Measurements from ENCODE around the gene CADM1. TPM values are rescaled to one million over a fixed set of nuclear protein-coding genes. Genes with fewer than 3 reads are reported as not detected.

Gene CADM1
- total and polyA plus RNA-seq, 2 donors: 14.9 to 76.0 TPM

DNA sequence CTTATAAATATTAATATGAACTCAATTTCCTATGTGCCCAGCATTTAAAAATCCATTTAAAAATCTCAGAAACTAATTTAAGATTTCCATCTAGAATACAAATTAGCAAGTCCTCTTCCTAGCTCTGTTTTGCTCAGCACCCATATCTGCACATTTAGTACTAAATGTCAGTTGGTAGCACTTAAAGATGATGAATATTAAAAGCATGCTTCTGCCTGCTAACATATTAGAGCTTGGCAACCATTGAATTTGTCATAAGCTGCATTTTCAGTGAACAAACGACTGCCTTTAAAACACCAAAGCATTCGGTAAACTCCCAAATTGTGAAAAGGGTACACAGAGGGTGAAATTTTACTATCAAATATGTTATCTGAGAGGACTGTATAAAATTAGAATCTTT lies 177.7 kb downstream of the CADM1 start:
- 88% methylated on average over 2 of the region's 2 CpGs for WGBS

DNA sequence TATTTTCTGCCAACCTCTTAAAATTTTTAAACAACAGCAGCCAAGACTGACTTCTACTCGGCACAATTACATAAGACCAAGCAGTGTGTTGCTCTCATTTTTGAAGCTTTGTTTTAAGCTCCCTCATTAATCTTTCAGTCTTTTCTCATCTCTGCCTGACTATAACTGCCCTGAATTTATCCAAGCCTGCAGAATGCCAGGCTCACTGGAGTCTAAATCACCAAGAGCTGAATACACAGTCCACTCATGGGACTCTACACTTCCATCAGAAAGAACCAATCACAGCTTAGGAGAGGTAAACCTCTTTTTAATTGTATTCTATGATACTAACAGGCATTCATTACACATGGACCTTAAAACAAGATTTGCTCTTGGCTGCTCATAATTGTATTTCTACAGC lies 178.7 kb downstream of the CADM1 start:
- DNase-seq (ENCODE audit: extremely low spot score): no peak
- WGBS: 33% methylated on average over 1 of the region's 1 CpG
- Histone ChIP-seq H3K36me3 (ENCODE audit: insufficient read depth) (no peaks in the 10 kb centered on the region), H3K27ac (ENCODE audit: low read depth) (no peak overlapping the region), H3K4me1 (ENCODE audit: insufficient read depth) (no peaks in the 10 kb centered on the region), H3K4me3 (ENCODE audit: low read depth, low read length) (no peak overlapping the region)

More for the DNA sequence above, 177.7 kb downstream of the CADM1 start:
- Histone ChIP-seq H3K4me3 (ENCODE audit: low read depth, low read length) (no peak overlapping the region), H3K4me1 (ENCODE audit: insufficient read depth) (no peaks in the 10 kb centered on the region), H3K36me3 (ENCODE audit: insufficient read depth) (no peaks in the 10 kb centered on the region), H3K27ac (ENCODE audit: low read depth) (no peak overlapping the region)
- DNase-seq (ENCODE audit: extremely low spot score): no peak

DNA sequence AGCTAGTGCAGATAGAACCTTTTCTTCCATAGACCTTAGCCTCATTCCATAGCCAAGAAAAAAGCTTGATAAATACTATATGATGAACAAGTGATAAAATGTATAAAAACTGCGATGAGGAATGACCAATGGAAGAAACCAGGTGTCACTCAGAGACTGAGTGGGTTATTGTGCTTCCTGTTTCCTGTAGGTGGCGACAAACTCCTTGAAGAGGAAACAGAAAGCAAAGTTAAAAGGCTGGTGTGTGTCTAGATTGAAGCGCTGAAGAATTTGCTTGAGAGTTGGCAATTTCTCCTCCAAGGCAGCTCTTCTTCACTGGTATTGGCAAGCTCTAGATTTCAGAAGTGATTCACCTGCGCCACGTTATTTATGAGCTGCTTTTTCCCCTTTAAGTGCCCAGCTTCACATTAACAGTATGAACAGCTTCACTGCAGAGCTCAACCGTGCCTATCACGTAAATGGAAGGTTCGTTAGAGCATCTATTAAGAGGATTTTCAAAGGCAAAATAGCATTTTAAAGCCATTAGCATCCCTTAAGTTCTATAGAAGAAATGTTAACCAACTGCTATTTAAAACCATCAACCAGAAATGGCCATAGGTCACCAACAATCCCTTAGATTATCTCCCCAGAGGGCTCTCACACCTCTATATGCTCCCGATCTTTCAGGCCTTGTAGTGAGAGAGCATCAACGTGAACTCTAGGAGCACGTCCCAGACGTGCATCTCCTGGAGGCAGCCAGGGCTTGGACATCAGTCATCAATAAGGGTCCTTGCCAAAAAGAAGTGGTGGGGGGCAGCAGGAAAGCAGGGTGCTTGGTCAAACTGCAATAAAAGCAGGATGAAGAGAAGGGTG lies 179.4 kb downstream of the CADM1 start:
- Histone ChIP-seq H3K4me1 (ENCODE audit: insufficient read depth) (no peaks in the 10 kb centered on the region), H3K4me3 (ENCODE audit: low read depth, low read length) (no peak overlapping the region), H3K36me3 (ENCODE audit: insufficient read depth) (no peaks in the 10 kb centered on the region), H3K27ac (ENCODE audit: low read depth) (no peak overlapping the region)
- WGBS: 52% methylated on average over 12 of the region's 12 CpGs
- DNase-seq (ENCODE audit: extremely low spot score): peak; percentile 25

DNA sequence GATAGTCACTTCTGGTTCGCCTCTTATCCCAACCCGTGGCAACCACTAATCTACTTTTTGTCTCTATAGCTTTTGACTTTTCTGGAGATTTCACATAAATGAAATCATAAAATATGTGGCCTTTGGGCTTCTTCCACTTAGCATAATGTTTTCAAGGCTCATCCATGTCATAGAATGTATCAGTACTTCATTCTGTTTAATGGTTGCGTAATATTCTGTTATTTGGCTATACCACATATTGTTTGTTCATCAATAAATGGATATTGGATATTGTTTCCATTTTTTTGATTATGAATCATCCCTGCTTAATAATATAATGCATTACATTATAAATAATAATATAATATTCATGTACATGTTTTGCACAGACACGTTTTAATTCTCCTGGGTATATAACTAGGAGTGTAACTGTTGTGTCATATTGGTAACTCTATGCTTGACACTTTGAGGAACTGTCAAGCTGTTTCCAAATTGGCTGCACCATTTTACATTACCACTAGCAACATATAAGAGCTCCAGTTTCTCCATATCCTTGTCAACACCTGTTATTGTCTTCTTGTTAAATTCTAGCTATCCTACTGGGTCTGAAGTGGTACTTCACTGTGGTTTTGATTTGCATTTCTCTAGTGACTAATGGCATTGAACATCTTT lies 181.5 kb downstream of the CADM1 start:
- Histone ChIP-seq H3K36me3 (ENCODE audit: insufficient read depth) (no peaks in the 10 kb centered on the region), H3K4me3 (ENCODE audit: low read depth, low read length) (no peak overlapping the region), H3K4me1 (ENCODE audit: insufficient read depth) (no peaks in the 10 kb centered on the region), H3K27ac (ENCODE audit: low read depth) (no peak overlapping the region)
- 94% methylated on average over 4 of the region's 4 CpGs for WGBS
- no peak for DNase-seq (ENCODE audit: extremely low spot score)

DNA sequence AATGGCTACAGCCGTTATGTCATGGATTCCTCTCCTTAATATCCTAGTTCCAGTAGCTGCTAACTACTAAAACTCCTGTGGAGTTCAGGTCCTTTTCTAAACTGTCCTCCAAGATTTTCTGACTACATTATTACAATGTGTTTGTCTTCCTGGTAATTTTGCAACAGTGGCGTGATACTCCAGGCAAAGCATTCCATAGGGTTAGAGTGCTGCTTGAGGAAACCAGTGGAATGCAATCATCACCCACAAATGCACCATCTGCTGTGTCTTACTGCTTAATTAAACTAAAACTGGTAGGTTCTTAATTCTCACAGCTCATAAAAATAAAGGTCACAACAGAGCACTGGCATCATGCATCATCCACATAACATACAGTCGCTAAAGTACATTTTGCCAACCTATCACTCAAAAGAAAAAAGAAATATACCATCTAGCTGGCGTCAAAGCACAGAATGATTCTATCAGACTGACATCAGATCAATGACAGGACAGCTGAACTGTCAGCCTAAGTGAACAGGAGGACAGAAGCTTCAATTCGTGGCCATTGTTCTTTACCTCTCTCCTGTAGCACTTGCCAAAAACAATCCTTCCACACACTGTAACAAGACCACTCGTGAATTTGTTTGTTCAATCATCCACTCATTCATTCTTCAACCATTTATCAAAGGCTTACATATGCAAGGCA lies 182.5 kb downstream of the CADM1 start:
- DNase-seq (ENCODE audit: extremely low spot score): no peak
- Histone ChIP-seq H3K27ac (ENCODE audit: low read depth) (no peak overlapping the region), H3K36me3 (ENCODE audit: insufficient read depth) (no peaks in the 10 kb centered on the region), H3K4me1 (ENCODE audit: insufficient read depth) (no peaks in the 10 kb centered on the region), H3K4me3 (ENCODE audit: low read depth, low read length) (no peak overlapping the region)
- WGBS: 91% methylated on average over 6 of the region's 6 CpGs

DNA sequence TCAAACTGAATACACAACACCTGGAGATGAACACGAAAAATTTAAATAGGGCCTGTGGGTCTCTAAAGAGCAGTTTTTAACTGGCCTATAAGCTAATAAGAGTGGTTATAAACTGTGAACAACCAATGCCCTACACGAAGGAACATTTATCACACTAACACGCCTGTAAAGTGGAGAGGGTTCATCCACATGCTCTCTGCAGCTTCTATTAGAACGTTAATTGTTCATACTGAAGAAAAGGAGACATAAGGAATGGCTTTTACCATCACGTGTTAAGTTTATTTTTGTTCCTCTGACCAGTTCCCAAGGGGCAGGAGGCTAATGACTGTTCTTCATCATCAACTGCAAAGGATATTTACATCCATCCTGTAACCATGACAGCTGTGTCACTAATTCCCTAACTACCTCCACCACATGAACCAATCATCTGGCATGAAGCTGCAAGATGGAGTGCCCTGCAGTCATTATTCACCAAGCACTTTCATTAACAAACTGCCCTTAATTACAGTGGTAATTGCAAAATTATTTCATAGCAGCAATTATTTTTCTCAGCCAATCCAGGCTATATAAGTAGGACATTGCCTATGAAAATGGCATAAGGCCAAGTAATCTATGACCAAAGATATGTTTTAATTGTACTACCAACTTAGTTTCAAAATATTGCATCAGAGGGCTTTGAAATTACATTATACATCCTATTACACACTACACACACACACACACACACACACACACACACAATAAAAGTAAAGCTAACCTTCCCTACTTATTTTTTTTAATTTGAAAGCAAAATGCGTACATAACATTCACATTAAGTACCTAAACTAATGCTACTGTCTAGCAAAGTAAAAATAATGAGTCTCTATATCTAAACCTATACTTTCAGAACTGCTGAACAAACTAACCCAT lies 186.7 kb downstream of the CADM1 start:
- no peak for DNase-seq (ENCODE audit: extremely low spot score)

DNA sequence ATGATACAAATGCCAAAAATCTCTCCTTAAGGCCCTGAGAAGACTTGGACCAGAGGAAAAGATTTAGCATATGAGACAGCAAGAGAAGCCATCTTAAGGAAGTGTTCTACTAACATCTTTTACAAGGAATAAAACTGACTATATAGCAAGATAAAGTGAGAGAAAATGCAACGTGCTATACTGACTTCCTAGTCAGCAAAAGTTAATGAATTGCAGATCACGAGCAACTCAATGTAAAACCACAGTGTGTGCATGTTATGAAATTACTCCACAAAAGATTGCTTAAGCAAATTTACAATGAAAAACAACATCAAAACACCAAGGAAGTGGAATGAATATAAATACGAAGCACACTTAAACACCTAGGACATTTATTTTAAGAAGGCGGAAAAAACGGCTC lies 187.5 kb downstream of the CADM1 start:
- H3K4me3 ChIP-seq (ENCODE audit: low read depth, low read length): no peak overlapping the region
- no peaks in the 10 kb centered on the region for H3K36me3 ChIP-seq (ENCODE audit: insufficient read depth)
- no peaks in the 10 kb centered on the region for H3K4me1 ChIP-seq (ENCODE audit: insufficient read depth)
- DNase-seq (ENCODE audit: extremely low spot score): no peak
- WGBS: 85% methylated on average over 5 of the region's 5 CpGs
- no peak overlapping the region for H3K27ac ChIP-seq (ENCODE audit: low read depth)

More for the DNA sequence above, 186.7 kb downstream of the CADM1 start:
- H3K4me1 ChIP-seq (ENCODE audit: insufficient read depth): no peaks in the 10 kb centered on the region
- H3K4me3 ChIP-seq (ENCODE audit: low read depth, low read length): no peak overlapping the region
- H3K36me3 ChIP-seq (ENCODE audit: insufficient read depth): no peaks in the 10 kb centered on the region
- no peak overlapping the region for H3K27ac ChIP-seq (ENCODE audit: low read depth)
- 78% methylated on average over 6 of the region's 6 CpGs for WGBS

DNA sequence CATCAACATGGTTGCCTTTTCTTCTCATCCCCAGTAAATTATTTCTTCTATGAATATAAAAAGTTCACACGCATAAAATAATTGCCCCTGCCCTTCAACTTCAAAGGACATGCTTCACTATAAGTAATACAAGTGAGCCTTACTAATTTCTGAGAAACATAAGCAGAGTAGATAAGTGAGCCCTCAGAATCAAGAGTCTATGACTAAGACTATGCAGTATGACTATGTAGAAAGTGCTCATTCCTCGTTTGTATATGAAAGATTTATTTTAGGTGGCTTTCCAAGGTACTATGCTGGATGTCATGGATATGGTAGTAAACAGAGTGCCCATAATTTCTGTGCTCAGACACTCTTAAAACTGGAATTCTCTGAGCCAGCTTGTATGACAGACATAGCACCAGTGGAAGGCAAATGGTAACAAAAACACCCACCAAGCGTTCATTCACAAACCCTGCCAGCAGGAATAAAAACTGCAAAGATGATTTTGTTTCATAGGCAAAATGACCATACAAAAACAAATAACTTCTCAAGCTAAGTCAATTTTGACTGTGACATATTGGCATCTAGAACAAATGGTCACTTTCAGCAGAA lies 189.8 kb downstream of the CADM1 start:
- Histone ChIP-seq H3K4me1 (ENCODE audit: insufficient read depth) (no peaks in the 10 kb centered on the region), H3K27ac (ENCODE audit: low read depth) (no peak overlapping the region), H3K36me3 (ENCODE audit: insufficient read depth) (no peaks in the 10 kb centered on the region), H3K4me3 (ENCODE audit: low read depth, low read length) (no peak overlapping the region)
- 77% methylated on average over 3 of the region's 3 CpGs for WGBS
- DNase-seq (ENCODE audit: extremely low spot score): no peak

DNA sequence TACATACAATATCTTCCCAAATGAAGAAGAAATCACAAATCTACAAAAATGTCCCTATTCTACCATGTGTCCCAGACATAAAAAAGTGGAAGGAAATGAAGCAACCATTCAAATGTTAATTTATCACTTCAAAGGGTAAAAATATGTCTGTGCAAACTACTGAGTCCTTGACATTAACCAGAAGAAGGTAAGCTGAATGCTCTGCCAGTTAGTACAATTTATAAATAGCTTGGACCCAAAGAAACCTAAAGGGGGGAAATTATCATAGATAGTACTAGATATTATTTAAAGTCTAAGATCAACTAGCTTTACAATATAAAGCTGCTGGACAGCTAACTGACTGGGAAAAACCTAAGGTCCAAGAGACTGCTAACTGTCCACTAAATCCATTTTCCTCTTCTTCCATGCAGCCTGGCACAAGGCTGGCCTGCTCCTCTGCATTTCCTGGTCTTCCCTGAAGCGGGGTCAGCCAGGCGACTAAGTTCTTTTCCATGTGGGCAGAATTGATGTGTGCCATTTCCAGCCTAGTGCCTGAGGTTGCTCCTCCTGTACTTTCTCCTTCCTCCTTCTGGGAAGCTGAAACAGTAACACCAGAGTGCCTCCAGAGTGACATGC lies 190.9 kb downstream of the CADM1 start:
- 95% methylated on average over 2 of the region's 2 CpGs for WGBS
- H3K36me3 ChIP-seq (ENCODE audit: insufficient read depth): no peaks in the 10 kb centered on the region
- H3K27ac ChIP-seq (ENCODE audit: low read depth): no peak overlapping the region
- H3K4me3 ChIP-seq (ENCODE audit: low read depth, low read length): no peak overlapping the region
- no peaks in the 10 kb centered on the region for H3K4me1 ChIP-seq (ENCODE audit: insufficient read depth)
- DNase-seq (ENCODE audit: extremely low spot score): no peak

DNA sequence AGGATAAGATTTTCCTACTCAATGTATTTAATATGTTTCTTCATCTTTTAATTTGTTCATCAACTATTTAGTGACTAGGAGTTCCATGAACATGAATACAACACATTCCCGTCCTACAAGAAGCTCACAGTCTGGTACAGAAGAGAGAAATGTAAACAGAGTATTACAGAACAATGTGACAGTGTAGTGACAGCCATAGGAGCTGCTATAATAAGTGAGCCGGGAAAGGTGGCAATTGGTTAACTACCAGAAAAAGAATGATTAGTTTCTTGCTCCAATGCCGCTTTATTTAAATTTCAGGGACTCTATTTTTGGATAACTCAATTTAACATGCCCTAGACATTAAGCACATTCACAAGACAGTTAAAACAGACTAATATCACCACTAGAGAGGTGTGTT lies 192.3 kb downstream of the CADM1 start:
- no peak overlapping the region for H3K27ac ChIP-seq (ENCODE audit: low read depth)
- no peaks in the 10 kb centered on the region for H3K4me1 ChIP-seq (ENCODE audit: insufficient read depth)
- H3K4me3 ChIP-seq (ENCODE audit: low read depth, low read length): no peak overlapping the region
- WGBS: 95% methylated on average over 3 of the region's 3 CpGs
- no peaks in the 10 kb centered on the region for H3K36me3 ChIP-seq (ENCODE audit: insufficient read depth)
- DNase-seq (ENCODE audit: extremely low spot score): no peak

DNA sequence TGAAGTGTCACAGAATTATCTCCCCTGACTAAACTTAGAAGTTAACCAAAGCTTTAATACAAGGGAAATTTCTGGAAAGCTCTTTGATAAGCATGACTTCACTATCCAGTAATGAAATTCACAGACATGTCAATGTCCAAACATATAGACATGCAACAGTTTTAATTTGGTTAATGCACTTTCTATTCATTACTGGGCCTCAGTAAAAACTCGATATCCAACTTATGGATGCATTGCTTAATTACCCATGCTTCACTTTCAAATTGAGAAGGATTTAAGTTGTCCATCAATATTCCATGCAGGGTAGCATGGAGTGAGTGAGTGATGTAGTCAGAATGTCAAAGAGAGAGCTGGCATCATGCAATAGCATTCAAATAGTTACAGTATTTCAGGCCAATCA lies 197.5 kb downstream of the CADM1 start:
- H3K4me3 ChIP-seq (ENCODE audit: low read depth, low read length): no peak overlapping the region
- WGBS: 89% methylated on average over 1 of the region's 1 CpG
- no peaks in the 10 kb centered on the region for H3K36me3 ChIP-seq (ENCODE audit: insufficient read depth)
- H3K4me1 ChIP-seq (ENCODE audit: insufficient read depth): peaks cover 1% of the 10 kb centered on the region
- no peak overlapping the region for H3K27ac ChIP-seq (ENCODE audit: low read depth)
- DNase-seq (ENCODE audit: extremely low spot score): no peak

DNA sequence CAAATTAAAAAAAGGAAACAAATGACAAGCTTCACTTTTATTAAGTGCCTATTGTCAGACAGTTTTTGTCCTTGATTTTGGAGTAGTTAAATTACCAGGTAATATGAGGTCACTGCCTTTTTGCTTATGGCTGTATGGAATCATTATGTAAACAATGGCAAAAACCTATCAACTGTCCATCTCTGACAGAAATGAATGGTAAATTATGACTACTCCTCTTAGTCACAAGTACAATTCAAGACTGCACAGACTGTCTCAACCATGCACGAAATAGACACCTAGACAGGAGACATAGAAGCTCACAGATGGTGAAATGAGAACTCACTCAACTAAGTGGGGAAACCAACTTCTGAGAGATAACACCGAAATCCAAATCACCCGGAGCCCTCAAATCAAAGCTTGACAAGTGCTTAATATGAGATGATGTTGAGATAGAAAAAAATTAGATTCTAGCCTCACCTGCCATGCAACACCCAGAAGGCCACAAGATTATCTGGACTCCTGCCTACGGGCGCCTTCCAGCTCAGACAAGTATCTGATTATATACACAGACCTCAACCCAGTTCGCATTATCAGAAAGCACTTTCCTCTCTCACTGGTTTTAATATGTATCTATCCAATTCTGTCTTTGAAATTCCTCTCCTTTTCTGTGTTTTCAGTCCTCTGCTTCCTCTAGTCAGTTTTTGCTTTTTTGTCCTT lies 199.3 kb downstream of the CADM1 start:
- no peak for DNase-seq (ENCODE audit: extremely low spot score)
- H3K36me3 ChIP-seq (ENCODE audit: insufficient read depth): no peaks in the 10 kb centered on the region
- 89% methylated on average over 6 of the region's 6 CpGs for WGBS

More for the DNA sequence above, 199.3 kb downstream of the CADM1 start:
- Histone ChIP-seq H3K4me1 (ENCODE audit: insufficient read depth) (peaks cover 1% of the 10 kb centered on the region), H3K27ac (ENCODE audit: low read depth) (no peak overlapping the region), H3K4me3 (ENCODE audit: low read depth, low read length) (no peak overlapping the region)
